Naive B cell (primary cell): ENCODE measurements around the gene FGD2. TPM values are rescaled to one million over a fixed set of nuclear protein-coding genes. Genes with fewer than 3 reads are reported as not detected.

Source experiments
- ATAC-seq, 2 donors: fragments of 150-1000 bp; cut with Tn5 transposase; 2 replicates each; pipeline ENCODE4 v1.10.0; 2021; ENCODE audit warnings: low read depth in 2 of 2, mild to moderate bottlenecking in 2 of 2, moderate library complexity in 2 of 2
- DNase-seq: peaks from one replicate; pipeline ENCODE4 v3.0.0; 2022
- H3K27ac Mint-ChIP-seq, 6 donors: one replicate each; pipeline ENCODE4 v1.8.0; 2020 to 2022; ENCODE audit warnings: mild to moderate bottlenecking in 6 of 6, mixed read lengths in 6 of 6, moderate library complexity in 5 of 6, inconsistent platforms in 2 of 6
- H3K27me3 Mint-ChIP-seq, 3 donors: one replicate each; pipeline ENCODE4 v1.8.0; 2021 to 2022; ENCODE audit warnings: mixed read lengths in 3 of 3, mild to moderate bottlenecking in 1 of 3
- H3K36me3 Mint-ChIP-seq, 2 donors: one replicate each; pipeline ENCODE4 v1.8.0; 2020 to 2022; ENCODE audit warnings: mixed read lengths in 2 of 2, inconsistent platforms in 1 of 2, mild to moderate bottlenecking in 1 of 2
- H3K4me1 Mint-ChIP-seq, 3 donors: one replicate each; pipeline ENCODE4 v1.8.0; 2020 to 2022; ENCODE audit warnings: mixed read lengths in 3 of 3, inconsistent platforms in 1 of 3, mild to moderate bottlenecking in 1 of 3, moderate library complexity in 1 of 3
- H3K4me3 Mint-ChIP-seq, 8 donors: one replicate each; pipeline ENCODE4 v1.8.0; 2020 to 2022; ENCODE audit warnings: mild to moderate bottlenecking in 8 of 8, mixed read lengths in 8 of 8, moderate library complexity in 8 of 8, inconsistent platforms in 2 of 8
- H3K9me3 Mint-ChIP-seq, 7 donors: one replicate each; pipeline ENCODE4 v1.8.0; 2020 to 2022; ENCODE audit warnings: mixed read lengths in 7 of 7, mild to moderate bottlenecking in 5 of 7, inconsistent platforms in 2 of 7, moderate library complexity in 1 of 7
- polyA plus RNA-seq, 6 donors: library from polyadenylated mRNA; unstranded; fragments of 300-500 nt; fragmentation: Illumina TruSeq; gene quantifications; one replicate each; pipeline ENCODE4 v1.2.3, GENCODE V29; 2021; ENCODE audit warnings: low read depth in 6 of 6

Gene FGD2
- polyA plus RNA-seq, 6 donors from 2014 or later: 31.5 to 133 (median 69.2) TPM

- Mint-ChIP-seq H3K9me3 (no peaks in the 10 kb centered on the region), H3K27ac (peak overlapping the region in 5 of 6 donors; percentile 57 to 93 (median 68)), H3K36me3 (peaks cover 6 to 12% of the 10 kb centered on the region in 2 donors), H3K4me3 (peak overlapping the region in 3 of 8 donors; percentile 28 to 56 (median 33)), H3K4me1 (peaks cover 33 to 40% (median 40%) of the 10 kb centered on the region in 3 donors), H3K27me3 (no peaks in the 10 kb centered on the region)
- ATAC-seq (no peak), DNase-seq (no peak)
Measured at GRCh38 chr6:36964908-36965307, 40.5 kb upstream of the FGD2 start.

- H3K27me3 Mint-ChIP-seq: no peaks in the 10 kb centered on the region
- peaks cover 12% of the 10 kb centered on the region in 2 donors for H3K36me3 Mint-ChIP-seq
- no peaks in the 10 kb centered on the region for H3K9me3 Mint-ChIP-seq
- H3K4me1 Mint-ChIP-seq: peaks cover 23 to 34% (median 27%) of the 10 kb centered on the region in 3 donors
- peak overlapping the region in 1 of 6 donors; percentile 66 for H3K27ac Mint-ChIP-seq
- no peak for ATAC-seq
- DNase-seq: no peak
- no peak overlapping the region for H3K4me3 Mint-ChIP-seq
Measured at GRCh38 chr6:36967301-36967700, 38.2 kb upstream of the FGD2 start.

- H3K4me3 Mint-ChIP-seq: no peak overlapping the region
- peak overlapping the region in 2 of 6 donors; percentile 18 to 50 for H3K27ac Mint-ChIP-seq
- H3K27me3 Mint-ChIP-seq: no peaks in the 10 kb centered on the region
- ATAC-seq: no peak
- peaks cover 12% of the 10 kb centered on the region in 2 donors for H3K36me3 Mint-ChIP-seq
- no peaks in the 10 kb centered on the region for H3K9me3 Mint-ChIP-seq
- DNase-seq: no peak
- peaks cover 18 to 29% (median 23%) of the 10 kb centered on the region in 3 donors for H3K4me1 Mint-ChIP-seq
Measured at GRCh38 chr6:36967757-36968156, 37.7 kb upstream of the FGD2 start.

GRCh38 chr6:36968266-36968977 is 37.0 kb upstream of the FGD2 start:
- H3K4me1 Mint-ChIP-seq: peaks cover 12 to 23% (median 16%) of the 10 kb centered on the region in 3 donors
- H3K4me3 Mint-ChIP-seq: no peak overlapping the region
- H3K9me3 Mint-ChIP-seq: no peaks in the 10 kb centered on the region
- H3K27me3 Mint-ChIP-seq: no peaks in the 10 kb centered on the region
- DNase-seq (no peak), ATAC-seq (no peak)
- peak overlapping the region in 4 of 6 donors; percentile 32 to 79 (median 56) for H3K27ac Mint-ChIP-seq
- H3K36me3 Mint-ChIP-seq: peaks cover 12% of the 10 kb centered on the region in 2 donors

GRCh38 chr6:36969240-36969691 is 36.2 kb upstream of the FGD2 start:
- H3K27ac Mint-ChIP-seq: peak overlapping the region in 1 of 6 donors; percentile 58

GRCh38 chr6:36969988-36970891 is 35.2 kb upstream of the FGD2 start:
- H3K36me3 Mint-ChIP-seq: peaks cover 12 to 22% of the 10 kb centered on the region in 2 donors
- no peak overlapping the region for H3K4me3 Mint-ChIP-seq
- peaks cover 0 to 5% (median 0%) of the 10 kb centered on the region in 3 donors for H3K4me1 Mint-ChIP-seq
- ATAC-seq (no peak), DNase-seq (no peak)
- no peaks in the 10 kb centered on the region for H3K27me3 Mint-ChIP-seq
- no peaks in the 10 kb centered on the region for H3K9me3 Mint-ChIP-seq
- no peak overlapping the region for H3K27ac Mint-ChIP-seq

More at GRCh38 chr6:36969240-36969691, 36.2 kb upstream of the FGD2 start:
- ATAC-seq (no peak), DNase-seq (no peak)
- Mint-ChIP-seq H3K9me3 (no peaks in the 10 kb centered on the region), H3K27me3 (no peaks in the 10 kb centered on the region), H3K4me3 (peak overlapping the region in 1 of 8 donors; percentile 56), H3K36me3 (peaks cover 12 to 13% of the 10 kb centered on the region in 2 donors), H3K4me1 (peaks cover 8 to 14% (median 8%) of the 10 kb centered on the region in 3 donors)

GRCh38 chr6:36970892-36971842 is 34.3 kb upstream of the FGD2 start:
- no peaks in the 10 kb centered on the region for H3K9me3 Mint-ChIP-seq
- peaks cover 12 to 30% of the 10 kb centered on the region in 2 donors for H3K36me3 Mint-ChIP-seq

GRCh38 chr6:36971921-36972673 is 33.4 kb upstream of the FGD2 start:
- no peaks in the 10 kb centered on the region for H3K27me3 Mint-ChIP-seq
- H3K27ac Mint-ChIP-seq: peak overlapping the region in 3 of 6 donors; percentile 39 to 69 (median 43)
- ATAC-seq (no peak), DNase-seq (no peak)
- no peaks in the 10 kb centered on the region for H3K9me3 Mint-ChIP-seq
- peaks cover 12 to 30% of the 10 kb centered on the region in 2 donors for H3K36me3 Mint-ChIP-seq
- H3K4me3 Mint-ChIP-seq: no peak overlapping the region
- no peaks in the 10 kb centered on the region for H3K4me1 Mint-ChIP-seq

More at GRCh38 chr6:36970892-36971842, 34.3 kb upstream of the FGD2 start:
- H3K27ac Mint-ChIP-seq: peak overlapping the region in 3 of 6 donors; percentile 16 to 69 (median 43)
- H3K4me3 Mint-ChIP-seq: no peak overlapping the region
- ATAC-seq: no peak
- no peaks in the 10 kb centered on the region for H3K27me3 Mint-ChIP-seq
- H3K4me1 Mint-ChIP-seq: no peaks in the 10 kb centered on the region
- DNase-seq: no peak

GRCh38 chr6:36973190-36973589 is 32.3 kb upstream of the FGD2 start:
- no peak overlapping the region for H3K4me3 Mint-ChIP-seq
- H3K36me3 Mint-ChIP-seq: peaks cover 15 to 25% of the 10 kb centered on the region in 2 donors
- H3K27me3 Mint-ChIP-seq: no peaks in the 10 kb centered on the region
- no peak for ATAC-seq
- no peak for DNase-seq
- H3K27ac Mint-ChIP-seq: no peak overlapping the region
- no peaks in the 10 kb centered on the region for H3K9me3 Mint-ChIP-seq
- H3K4me1 Mint-ChIP-seq: peaks cover 0 to 8% (median 2%) of the 10 kb centered on the region in 3 donors

GRCh38 chr6:36973647-36974046 is 31.8 kb upstream of the FGD2 start:
- H3K27me3 Mint-ChIP-seq: no peaks in the 10 kb centered on the region
- H3K36me3 Mint-ChIP-seq: peaks cover 11 to 24% of the 10 kb centered on the region in 2 donors
- H3K4me1 Mint-ChIP-seq: peaks cover 0 to 8% (median 2%) of the 10 kb centered on the region in 3 donors
- no peak overlapping the region for H3K4me3 Mint-ChIP-seq
- ATAC-seq (no peak), DNase-seq (no peak)
- H3K27ac Mint-ChIP-seq: peak overlapping the region in 1 of 6 donors; percentile 38
- no peaks in the 10 kb centered on the region for H3K9me3 Mint-ChIP-seq

GRCh38 chr6:36975231-36976006 is 30.0 kb upstream of the FGD2 start:
- H3K36me3 Mint-ChIP-seq: peaks cover 8 to 24% of the 10 kb centered on the region in 2 donors
- H3K9me3 Mint-ChIP-seq: no peaks in the 10 kb centered on the region
- H3K4me3 Mint-ChIP-seq: no peak overlapping the region
- no peaks in the 10 kb centered on the region for H3K27me3 Mint-ChIP-seq
- H3K4me1 Mint-ChIP-seq: peaks cover 12 to 23% (median 13%) of the 10 kb centered on the region in 3 donors
- H3K27ac Mint-ChIP-seq: peak overlapping the region in 1 of 6 donors; percentile 22
- ATAC-seq (no peak), DNase-seq (no peak)

GRCh38 chr6:36976007-36976264 is 29.5 kb upstream of the FGD2 start:
- no peaks in the 10 kb centered on the region for H3K9me3 Mint-ChIP-seq
- DNase-seq: no peak
- H3K27me3 Mint-ChIP-seq: no peaks in the 10 kb centered on the region
- H3K36me3 Mint-ChIP-seq: peaks cover 8 to 24% of the 10 kb centered on the region in 2 donors
- H3K27ac Mint-ChIP-seq: no peak overlapping the region
- H3K4me3 Mint-ChIP-seq: no peak overlapping the region
- no peak for ATAC-seq
- H3K4me1 Mint-ChIP-seq: peaks cover 17 to 28% (median 18%) of the 10 kb centered on the region in 3 donors
